Right forelimb (tissue), 1 donor: Measurements from ENCODE around the gene ARSA.
"Not testable (repeated sequence)": the region's sequence is repeated elsewhere in the genome, so short reads cannot be mapped to it uniquely, and the experiment has no call there.

Source experiments
- DNase-seq: peaks from one replicate; pipeline ENCODE4 v3.0.0-alpha.2; 2018

The ARSA gene

DNA sequence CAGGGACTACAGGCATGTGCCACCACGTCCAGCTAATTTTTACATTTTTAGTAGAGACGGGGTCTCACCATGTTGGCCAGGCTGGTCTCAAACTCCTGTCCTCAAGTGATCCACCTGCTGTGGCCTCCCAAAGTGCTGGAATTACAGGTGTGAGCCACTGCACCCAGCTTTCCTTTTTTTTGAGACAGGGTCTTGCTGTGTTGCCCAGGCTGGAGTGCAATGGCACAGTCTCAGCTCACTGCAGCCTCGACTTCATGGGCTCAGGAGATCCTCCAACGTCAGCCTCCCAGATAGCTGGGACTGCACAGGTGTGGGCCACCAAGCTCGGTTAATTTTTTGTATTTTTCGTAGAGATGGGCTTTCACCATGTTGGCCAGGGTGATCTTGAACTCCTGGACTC is 26.7 kb upstream of the ARSA start:
- DNase-seq = not testable (repeated sequence)

DNA sequence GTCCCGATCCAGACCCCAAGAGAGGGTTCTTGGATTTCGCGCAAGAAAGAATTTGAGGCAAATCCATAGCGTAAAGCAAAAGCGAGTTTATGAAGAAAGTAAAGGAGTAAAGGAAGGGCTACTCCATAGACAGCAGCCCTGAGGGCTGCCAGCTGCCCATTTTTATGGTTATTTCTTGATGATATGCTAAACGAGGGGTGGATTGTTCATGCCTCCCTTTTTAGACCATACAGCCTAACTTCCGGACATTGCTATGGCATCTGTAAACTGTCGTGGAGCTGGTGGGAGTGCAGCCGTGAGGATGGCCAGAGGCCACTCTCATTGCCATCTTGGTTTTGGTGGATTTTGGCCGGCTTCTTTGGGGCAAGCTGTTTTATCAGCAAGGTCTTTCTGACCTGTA is 25.3 kb upstream of the ARSA start:
- no peak for DNase-seq

DNA sequence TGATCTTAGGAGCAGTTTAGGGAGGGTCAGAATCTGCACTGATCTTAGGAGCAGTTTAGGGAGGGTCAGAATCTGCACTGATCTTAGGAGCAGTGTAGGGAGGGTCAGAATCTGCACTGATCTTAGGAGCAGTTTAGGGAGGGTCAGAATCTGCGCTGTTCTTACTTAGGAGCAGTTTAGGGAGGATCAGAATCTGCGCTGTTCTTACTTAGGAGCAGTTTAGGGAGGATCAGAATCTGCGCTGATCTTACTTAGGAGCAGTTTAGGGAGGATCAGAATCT is 15.8 kb upstream of the ARSA start:
- not testable (repeated sequence) for DNase-seq

DNA sequence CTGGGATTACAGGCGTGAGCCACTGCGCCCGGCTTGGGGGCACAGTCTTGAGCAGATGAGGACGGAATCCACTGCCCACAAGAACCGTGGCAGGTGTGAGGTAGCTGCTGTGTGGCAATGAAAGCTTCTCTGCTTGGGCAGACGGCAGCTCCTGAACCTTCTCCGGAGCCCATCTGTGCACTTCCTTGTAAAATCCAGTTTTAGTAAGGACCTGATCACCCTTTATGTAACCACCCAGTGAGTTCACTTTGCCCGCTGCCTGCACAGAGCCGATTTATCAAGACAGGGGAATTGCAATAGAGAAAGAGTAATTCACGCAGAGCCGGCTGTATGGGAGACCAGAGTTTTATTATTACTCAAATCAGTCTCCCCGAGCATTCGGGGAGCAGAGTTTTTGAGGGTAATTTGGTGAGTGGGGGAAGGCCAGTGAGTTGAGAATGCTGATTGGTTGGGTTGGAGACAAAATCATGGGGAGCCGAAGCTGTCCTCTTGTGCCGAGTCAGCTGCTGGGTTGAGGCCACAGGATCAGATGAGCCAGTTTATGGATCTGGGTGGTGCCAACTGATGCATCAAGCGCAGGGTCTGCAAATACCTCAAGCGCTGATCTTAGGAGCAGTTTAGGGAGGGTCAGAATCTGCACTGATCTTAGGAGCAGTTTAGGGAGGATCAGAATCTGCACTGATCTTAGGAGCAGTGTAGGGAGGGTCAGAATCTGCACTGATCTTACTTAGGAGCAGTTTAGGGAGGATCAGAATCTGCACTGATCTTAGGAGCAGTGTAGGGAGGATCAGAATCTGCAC is 15.3 kb upstream of the ARSA start:
- not testable (repeated sequence) for DNase-seq

DNA sequence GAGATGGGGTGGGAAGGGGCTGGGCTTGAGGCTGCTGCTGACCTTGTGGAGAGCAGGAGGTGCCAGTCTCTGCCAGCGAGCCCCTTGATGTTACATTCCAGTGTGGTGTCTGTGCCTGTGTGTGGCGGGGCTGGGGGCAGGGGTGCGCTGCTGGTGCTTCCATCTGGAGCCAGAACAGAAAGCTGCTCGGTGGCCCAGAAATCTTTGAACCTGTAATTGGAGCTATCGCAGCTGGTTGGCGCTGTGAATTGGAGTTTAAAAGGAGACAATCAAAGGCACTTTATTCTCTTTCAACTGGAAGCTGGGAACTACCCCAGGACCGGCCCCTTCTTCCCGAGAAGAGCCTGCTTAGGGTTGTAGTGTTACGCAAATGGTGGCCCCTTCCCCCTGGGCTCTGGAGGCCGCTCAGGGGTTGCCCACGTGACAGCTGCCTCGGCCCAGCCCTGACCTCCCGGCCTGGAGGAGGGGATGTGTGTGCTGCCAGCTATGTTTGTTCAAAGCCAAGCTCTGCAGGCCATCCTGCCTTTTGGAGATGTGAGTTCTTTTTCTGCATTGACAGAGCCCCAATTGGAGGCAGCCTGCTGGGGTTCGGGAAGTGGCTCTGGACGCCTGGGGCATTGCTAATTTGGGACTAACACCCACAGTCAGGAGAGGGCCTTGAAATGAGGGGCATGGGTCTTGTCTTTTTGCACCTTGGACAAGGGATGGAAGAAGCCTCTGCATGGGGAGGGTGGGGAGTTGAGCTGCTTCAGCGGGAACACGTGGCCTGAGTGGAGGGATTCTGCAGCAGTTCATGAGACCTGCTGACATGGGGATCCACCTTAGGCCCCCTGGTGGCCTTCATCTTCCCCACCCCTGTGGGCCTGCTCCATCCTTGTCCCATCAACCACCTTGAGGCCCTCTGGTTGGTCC is 14.0 kb upstream of the ARSA start:
- DNase-seq = no peak

DNA sequence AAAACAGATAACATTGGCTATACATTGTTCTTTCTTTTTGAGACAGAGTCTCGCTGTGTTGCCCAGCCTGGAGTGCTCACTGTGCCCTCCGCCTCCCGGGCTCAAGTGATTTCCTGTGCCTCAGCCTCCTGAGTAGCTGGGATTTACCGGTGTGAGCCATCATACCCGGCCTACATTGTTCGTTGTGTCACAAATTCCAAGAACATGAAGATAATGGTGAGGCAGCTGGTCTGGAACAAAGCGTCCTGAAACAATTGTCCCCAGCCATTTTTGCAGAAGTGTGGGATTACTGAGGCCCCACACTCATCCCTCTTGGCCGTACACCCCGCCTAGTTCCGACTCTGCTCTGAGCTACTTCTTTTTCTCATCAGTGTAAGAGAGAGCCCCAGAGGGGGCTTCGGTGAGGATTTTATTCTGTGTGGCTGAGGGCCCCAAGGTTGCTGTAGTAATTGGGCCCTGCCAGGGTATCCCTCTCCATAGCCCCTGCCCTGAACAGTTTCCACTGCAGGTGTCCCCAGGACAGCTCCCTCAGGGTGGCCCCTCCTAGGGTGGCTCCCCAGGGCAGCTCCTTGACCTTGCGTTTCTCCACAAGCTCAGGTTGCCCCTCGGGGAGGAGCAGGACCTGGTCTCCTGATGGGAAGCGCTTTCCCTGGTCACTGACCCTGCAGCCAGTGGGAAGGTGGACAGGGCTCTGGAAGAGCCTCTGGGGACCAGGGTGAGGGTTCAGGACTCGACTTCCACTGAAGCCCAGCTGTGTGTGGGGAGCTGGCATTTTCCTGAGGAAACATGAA is 13.1 kb upstream of the ARSA start:
- DNase-seq = no peak

DNA sequence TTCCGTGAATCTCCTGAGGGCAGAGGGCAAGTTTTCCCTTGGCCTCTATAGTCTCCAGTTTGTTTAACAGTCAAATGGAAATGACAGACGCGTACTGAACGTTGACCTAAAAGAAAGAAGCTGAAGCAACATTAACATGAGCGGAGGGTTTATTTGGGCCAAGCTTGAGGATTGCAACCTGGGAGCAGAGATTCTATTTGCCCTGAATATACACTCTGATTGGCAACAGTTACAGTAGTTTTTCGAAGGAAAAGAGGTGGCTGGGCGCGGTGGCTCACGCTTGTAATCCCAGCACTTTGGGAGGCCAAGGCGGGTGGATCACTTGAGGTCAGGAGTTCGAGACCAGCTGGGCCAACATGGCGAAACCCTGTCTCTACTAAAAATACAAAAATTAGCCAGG is 12.3 kb upstream of the ARSA start:
- DNase-seq = not testable (repeated sequence)

DNA sequence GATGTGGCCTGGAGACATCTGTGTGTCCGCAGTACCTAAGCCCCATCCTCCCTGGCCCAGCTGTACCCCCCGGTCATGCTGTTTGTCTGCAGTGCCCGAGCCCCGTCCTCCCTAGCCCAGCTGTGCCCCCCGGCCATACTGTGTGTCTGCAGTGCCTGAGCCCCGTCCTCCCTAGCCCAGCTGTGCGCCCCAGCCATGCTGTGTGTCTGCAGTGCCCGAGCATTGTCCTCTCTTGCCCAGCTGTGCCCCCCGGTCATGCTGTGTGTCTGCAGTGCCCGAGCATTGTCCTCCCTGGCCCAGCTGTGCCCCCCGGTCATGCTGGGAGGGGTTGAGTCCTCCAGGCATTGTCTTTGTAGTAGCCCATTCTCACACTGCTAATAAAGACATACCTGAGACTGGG is 7.6 kb upstream of the ARSA start:
- no peak for DNase-seq

DNA sequence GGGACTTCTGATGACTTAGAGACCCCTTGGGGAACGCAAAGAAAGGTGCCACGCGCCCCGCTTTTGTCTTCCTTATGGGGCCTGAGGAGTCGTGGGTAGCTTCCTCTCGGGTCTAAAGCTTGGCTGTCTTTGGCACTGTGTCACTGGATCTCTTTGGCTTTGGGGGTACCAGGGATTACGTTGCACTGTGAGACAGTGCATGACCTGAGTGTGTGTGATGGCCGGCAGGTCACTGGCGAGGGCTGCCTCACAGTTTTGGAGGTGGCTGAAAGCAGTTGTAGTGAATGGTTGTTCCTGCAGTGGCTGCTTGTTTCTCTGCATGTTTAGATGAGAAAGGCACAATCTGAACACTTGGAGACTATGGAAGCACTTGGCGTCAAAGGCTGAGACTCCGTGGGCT is 5.8 kb upstream of the ARSA start:
- DNase-seq = no peak

DNA sequence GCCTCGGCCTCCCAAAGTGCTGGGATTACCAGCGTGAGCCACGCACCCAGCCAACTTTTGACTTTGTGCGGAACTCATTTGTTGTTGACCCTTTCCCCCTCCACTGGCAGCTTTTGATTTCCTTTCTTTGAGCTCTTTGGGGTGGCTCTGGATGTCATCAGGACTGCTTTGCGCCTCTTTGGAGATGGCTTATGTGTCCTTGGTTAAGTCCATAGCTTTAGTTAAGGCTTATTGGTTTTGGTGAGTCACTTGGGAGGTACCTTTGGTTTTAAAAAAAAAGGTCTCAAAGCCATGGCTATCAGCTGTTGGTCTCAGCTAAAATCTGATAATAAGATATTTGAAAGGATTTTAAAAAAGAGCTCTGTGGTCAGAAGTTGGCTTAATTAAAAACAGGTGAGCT is 5.1 kb upstream of the ARSA start:
- no peak for DNase-seq

DNA sequence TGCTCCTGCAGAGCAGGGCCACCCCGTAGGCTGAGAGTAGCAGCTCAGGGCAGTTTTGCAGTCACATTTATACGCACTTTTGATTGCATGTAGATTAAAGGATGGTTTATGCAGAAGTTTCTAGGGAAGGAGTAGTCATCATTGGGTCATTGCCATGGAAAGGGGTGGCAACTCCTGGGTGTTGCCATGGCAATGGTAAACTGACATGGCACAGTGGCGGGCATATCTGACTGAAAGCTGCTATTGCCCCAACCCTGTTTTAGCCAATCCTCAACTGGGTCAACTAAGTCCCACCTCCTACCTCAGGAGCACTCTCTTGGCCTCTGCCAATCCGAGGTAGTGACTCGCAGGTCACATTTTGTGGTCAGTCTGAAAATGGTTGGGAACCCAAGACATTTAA is 2.4 kb upstream of the ARSA start:
- DNase-seq = no peak

DNA sequence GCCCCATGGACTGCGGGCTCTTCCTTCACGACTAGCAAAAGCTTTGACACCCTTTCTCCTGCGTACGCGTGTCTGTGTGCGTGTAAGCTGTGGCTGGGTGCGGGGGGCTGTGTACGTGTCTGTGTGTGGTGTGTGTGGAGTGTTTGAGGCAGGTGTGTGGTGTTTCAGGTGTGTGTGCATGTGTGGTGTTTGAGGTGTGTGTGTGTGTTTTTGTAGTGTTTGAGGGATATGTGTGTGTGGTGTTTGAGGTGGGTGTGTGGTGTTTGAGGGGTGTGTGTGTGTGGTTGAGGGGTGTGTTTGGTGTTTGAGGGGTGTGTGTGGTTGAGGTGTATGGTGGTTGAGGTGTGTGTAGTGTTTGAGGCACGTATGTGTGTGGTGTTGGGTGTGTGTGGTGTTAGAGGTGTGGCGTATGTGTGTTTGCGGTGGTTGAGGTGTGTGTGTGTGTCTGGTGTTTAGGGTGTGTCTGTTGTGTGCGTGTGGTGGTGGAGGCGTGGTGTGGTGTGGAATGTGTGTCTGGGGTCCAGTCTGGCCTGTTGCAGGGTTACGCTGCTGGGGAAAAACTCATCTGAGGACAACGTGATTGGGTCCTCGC is 687 bp upstream of the ARSA start:
- DNase-seq = no peak

DNA sequence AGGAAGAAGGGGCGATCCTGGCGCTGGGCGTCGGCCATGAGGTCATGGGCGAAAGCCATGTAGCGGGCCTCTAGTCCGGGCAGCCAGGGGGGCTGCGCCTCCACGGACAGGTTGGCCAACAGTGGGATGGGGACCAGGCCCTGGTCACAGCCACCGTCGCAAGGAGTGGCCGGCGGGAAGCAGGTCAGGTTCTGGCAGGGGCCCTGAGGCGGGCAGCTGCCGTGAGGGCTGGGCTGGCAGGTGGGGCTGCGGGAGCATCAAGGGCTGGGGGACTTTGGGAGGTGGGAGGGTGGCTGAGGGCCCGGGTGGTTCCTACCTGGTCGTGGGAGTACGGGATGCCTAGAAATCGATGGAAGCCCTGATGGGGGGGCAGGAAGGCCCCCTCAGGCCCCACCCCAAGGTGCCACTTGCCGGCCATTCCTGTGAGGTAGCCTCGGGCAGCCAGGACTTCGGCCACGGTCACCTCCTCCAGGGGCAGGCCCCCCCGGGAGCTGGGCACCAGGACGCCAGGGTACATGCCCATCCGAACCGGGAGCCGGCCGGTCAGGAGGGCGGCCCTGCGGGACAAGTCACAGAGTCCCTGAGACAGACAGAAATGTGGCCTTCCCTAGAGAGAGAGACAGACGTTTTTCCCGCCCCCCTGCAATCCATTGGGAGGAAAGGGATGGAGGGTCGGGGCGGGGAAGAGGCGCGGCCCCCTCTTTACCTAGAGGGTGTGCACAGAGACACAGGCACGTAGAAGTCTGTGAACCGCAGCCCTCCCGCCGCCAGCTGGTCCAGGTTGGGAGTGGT is 906 bp downstream of the ARSA start:
- no peak for DNase-seq

DNA sequence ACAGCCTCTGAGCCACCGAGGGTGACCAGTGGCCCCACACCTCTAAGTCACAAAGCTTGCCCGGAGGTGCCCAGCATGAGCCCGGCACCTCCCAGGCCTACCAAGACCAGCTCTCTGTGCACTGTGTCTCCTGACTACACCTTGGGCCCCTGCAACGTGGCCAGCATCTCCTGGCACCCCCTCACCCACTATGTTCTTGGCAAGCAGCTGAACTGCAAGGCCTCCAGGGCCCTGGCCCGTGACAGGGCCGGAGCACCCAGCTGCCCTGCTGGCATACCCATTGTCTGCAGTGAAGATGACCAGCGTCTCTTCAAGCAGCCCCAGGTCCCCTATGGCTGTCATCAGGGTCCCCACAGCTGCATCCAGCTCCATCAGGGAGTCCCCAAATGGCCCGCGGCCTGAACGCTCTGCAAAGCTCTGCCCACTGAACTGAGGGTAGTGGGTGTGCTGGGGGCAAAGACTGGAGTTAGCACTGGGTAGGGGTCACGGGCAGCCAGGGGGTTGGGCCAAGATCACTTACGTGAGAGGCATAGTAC is 1.6 kb downstream of the ARSA start:
- no peak for DNase-seq

DNA sequence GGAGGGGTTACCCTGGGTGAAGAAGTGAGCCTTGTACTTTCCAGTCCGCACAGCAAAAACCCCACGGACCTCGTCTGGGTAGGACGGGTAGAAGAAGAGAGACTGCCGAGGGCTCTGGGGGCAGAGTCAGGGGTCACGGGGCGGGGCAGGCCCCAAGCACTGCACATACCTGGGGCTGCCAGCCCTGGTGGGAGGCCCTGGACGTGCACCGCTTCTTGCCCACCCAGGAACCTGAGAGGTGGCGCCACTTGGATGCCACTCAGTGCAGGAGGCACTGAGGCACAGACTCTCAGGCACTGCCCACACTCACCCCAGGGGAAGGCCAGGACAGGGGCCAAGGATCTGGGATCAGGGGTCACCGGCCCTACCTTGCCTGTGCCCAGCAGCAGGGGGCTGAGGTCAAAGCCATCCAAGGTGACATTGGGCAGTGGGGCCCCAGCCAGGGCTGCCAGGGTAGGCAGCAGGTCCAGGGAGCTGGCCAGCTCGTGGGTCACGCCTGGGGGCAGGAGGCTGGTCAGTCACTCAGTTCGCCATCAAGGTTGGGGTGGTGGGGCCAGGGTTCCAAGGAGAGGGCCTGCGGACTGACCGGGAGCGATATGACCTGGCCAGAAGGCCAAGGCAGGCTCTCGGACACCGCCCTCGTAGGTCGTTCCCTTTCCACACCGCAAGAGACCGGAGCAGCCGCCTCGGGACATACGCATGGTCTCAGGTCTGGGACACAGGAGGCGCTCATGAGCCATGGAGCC is 2.2 kb downstream of the ARSA start:
- DNase-seq = no peak

DNA sequence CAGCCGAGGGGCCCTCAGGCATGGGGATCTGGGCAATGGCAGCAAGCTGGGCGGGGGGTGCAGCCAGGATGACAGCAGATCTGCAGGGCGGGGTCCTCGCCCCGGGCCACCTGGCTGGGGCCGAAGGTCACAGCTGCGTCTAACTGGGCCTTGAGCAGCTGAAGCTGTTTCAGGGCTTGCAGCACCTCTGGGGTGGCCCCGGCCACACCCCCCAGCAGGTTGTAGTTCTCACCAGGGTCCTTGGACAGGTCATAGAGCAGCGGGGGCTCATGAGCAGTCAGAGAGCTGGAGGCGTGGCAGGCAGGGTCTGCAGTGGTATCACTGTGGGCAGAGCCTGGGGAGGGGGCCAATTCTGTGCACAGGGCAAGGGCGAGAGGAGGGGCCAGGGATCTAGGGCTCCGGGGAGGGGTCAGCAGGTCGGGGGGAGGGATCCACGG is 2.8 kb downstream of the ARSA start:
- no peak for DNase-seq

DNA sequence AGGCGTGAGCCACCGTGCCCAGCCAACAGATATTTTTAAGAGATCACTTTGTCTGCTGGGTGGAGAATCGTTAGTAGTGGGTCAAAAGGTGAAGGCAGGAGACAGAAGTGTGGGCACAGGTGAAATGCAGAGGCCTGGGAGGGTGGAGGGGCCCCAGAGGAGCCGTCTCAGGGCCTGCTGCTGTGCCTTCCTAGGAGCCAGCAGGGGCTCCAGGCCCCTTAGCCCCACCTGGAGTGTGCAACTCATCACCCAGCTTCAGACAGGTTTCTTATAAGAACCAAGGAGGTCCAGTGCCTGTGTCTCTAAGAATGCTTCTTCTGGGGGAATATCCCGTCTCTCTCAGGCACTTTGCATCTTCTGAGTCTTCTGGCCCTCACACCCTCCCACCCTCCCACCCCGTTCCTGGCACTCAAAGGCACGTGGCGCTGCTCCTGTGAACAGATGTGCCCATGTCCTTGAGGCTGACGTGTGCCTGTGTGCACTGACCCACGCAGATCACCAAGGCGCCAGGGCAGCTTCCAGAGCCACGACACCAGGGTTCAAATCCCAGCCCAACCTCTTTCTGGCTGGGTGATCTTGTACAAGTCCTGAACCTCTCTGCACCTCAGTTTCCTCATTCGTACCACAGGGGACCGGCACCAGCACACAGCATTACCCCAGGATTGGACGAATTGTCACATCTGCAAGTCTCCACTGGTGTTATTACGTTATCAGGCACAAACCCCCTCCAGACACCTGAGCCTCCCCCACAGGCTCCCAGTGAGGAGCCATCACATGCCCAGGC is 3.4 kb downstream of the ARSA start:
- no peak for DNase-seq

DNA sequence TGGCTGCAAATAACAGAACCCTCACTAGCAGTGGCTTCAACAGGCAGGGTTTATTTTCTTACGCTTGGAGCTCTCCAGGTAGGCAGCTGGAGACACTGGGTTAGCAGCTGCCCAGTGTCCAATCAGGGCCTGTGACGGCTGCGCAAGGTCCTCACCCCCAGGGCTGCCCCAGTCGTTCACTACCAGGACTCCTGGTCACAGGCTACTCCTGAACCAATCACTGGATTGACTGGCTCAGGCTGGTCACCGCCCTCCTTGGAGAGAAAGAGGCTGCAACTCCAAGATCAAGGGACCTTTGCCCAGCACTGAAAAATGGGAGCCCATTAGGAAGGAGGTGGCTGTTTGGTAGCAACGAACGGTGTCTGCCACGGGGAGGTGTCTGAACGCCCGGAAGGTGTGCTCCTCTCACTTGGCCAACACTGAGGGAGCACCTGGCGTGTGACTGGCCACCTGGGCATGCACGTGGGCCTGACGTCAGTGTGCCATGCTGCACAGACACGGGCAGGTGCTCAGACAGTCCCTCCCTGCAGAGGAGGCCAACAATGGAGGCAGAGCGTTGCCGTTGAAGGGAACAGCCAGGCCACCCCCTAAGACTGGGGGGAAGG is 5.1 kb downstream of the ARSA start:
- DNase-seq = no peak

DNA sequence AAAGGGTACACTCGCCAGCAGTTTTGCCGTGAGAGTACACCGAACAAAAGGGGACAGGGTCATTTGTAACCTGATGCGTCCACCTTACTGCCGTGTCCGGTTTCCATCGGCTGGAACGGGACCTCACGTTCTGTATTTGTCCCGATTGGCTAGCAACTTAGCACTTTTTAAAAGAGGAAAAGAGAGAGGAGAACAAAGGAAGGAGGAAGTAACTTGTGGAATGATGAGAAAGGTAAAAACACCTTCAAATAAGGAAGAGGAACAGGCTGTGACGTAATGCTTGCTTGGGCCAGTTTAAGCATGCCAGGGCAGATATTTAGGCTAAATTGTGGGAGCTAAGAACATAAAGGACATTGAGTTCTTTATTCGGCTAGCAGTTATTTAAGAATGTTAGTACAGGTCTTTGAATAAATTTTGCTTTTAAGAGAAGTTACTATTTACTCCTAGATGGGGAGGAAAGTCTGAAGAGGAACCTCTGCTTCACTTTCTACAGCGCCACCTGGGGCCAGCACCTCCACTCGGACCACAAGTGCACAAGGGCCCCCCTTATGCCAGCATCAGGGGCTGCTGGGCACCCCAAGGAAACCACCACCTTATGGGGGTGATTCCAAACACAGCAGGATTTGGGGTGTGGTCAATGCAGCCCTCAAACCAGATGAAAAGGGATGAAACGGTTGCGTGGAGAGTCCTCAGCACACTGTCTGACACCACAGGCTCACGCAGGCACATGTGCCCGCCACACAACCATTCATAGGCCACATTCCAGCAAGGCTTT is 5.8 kb downstream of the ARSA start:
- DNase-seq = no peak
